ENCODE results near the gene BMERB1. TPM values are rescaled to one million over a fixed set of nuclear protein-coding genes. Genes with fewer than 3 reads are reported as not detected.

The BMERB1 gene
- total RNA-seq, 2 donors from 2014 or later = 6.2 to 9.1 TPM

DNA sequence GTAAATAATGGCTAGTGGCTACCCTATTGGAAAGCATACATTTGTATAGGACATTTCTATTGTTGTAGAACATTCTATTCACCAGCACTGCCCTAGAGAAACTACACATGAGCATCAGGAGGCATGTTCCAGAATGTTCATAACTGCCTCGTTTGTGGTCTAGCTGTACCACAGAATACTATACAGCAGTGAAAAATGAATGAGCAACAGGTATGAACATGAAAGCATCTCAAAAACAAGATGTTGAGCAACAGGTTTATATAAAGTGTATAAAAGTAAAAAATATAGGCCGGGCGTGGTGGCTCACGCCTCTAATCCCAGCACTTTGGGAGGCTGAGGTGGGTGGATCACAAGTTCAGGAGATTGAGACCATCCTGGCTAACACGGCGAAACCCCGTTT lies 91.7 kb downstream of the BMERB1 start:
- H3K27ac ChIP-seq = no peak overlapping the region
- H3K9me3 ChIP-seq = no peaks in the 10 kb centered on the region
- no peaks in the 10 kb centered on the region for H3K27me3 ChIP-seq
- H3K9ac ChIP-seq (ENCODE audit: low read depth in 2 of 2, low read length in 2 of 2) = no peak overlapping the region
- intact Hi-C loops (cut with DNase I) = no loop called here
- DNase-seq = no peak
- no peaks in the 10 kb centered on the region for H3K36me3 ChIP-seq
- H3K4me1 ChIP-seq = no peaks in the 10 kb centered on the region
- TF ChIP-seq, protein P1, sequence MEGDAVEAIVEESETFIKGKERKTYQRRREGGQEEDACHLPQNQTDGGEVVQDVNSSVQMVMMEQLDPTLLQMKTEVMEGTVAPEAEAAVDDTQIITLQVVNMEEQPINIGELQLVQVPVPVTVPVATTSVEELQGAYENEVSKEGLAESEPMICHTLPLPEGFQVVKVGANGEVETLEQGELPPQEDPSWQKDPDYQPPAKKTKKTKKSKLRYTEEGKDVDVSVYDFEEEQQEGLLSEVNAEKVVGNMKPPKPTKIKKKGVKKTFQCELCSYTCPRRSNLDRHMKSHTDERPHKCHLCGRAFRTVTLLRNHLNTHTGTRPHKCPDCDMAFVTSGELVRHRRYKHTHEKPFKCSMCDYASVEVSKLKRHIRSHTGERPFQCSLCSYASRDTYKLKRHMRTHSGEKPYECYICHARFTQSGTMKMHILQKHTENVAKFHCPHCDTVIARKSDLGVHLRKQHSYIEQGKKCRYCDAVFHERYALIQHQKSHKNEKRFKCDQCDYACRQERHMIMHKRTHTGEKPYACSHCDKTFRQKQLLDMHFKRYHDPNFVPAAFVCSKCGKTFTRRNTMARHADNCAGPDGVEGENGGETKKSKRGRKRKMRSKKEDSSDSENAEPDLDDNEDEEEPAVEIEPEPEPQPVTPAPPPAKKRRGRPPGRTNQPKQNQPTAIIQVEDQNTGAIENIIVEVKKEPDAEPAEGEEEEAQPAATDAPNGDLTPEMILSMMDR (IDR thresholded peaks at IDR 0.05) = no peak
- H3K4me3 ChIP-seq = no peak overlapping the region

DNA sequence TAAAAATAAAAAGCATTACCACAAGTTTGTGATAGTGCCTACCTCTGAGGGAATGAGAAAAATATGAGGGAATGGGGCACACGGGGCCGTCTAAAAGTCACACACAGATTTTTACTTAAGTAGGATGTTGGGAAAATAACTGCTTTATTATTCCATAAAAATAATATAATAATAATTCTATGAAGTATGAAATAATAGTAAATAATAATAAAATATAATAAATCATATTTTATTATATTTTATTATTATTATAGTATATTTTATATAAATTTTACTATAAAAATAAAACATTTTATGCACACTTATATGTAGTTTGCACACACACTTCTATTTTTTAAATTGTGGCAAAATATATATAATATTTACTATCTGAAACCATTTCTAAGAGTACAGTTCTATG lies 92.3 kb downstream of the BMERB1 start:
- no peaks in the 10 kb centered on the region for H3K9me3 ChIP-seq
- TF ChIP-seq, protein P1 (IDR thresholded peaks at IDR 0.05) = no peak
- no peak for DNase-seq
- intact Hi-C loops (cut with DNase I) = no loop called here
- H3K36me3 ChIP-seq = no peaks in the 10 kb centered on the region
- H3K4me3 ChIP-seq = no peak overlapping the region
- H3K9ac ChIP-seq (ENCODE audit: low read depth in 2 of 2, low read length in 2 of 2) = no peak overlapping the region
- no peak overlapping the region for H3K27ac ChIP-seq
- H3K27me3 ChIP-seq = no peaks in the 10 kb centered on the region
- no peaks in the 10 kb centered on the region for H3K4me1 ChIP-seq

DNA sequence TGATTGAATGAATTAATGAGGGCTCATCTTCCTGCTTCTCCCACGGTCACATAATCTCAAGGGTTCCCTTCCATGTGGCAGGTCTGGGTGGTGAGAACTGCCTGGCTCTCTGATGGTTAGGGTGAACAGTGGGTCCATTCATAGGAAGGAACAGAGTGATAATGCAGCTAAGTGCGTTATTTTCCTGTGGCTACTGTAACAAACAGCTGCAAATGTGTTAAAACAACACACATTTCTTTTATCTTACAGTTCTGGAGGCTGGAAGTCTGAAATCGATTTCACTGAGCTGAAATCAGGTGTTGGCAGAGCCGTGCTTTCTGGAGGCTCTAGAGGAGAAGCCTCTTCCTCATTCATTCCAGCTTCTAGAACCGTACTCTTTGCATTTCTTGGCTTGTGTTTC lies 95.3 kb downstream of the BMERB1 start:
- H3K27ac ChIP-seq = no peak overlapping the region
- intact Hi-C loops (cut with DNase I) = no loop called here

GRCh38 chr16:15530085-15530484 lies 95.7 kb downstream of the BMERB1 start:
- no peak for DNase-seq
- no peaks in the 10 kb centered on the region for H3K36me3 ChIP-seq

More for the DNA sequence above, 95.3 kb downstream of the BMERB1 start:
- no peak overlapping the region for H3K9ac ChIP-seq (ENCODE audit: low read depth in 2 of 2, low read length in 2 of 2)
- no peaks in the 10 kb centered on the region for H3K36me3 ChIP-seq
- no peaks in the 10 kb centered on the region for H3K4me1 ChIP-seq
- H3K4me3 ChIP-seq = no peak overlapping the region
- no peaks in the 10 kb centered on the region for H3K9me3 ChIP-seq
- no peak for DNase-seq
- TF ChIP-seq, protein P1 (IDR thresholded peaks at IDR 0.05) = no peak
- no peaks in the 10 kb centered on the region for H3K27me3 ChIP-seq

GRCh38 chr16:15532825-15533224 lies 98.4 kb downstream of the BMERB1 start:
- H3K36me3 ChIP-seq = no peaks in the 10 kb centered on the region
- intact Hi-C loops (cut with DNase I) = no loop called here
- H3K4me1 ChIP-seq = no peaks in the 10 kb centered on the region
- H3K9ac ChIP-seq (ENCODE audit: low read depth in 2 of 2, low read length in 2 of 2) = no peak overlapping the region
- H3K9me3 ChIP-seq = no peaks in the 10 kb centered on the region
- TF ChIP-seq, protein P1 (IDR thresholded peaks at IDR 0.05) = no peak
- DNase-seq = no peak
- H3K27me3 ChIP-seq = no peaks in the 10 kb centered on the region
- H3K4me3 ChIP-seq = no peak overlapping the region
- no peak overlapping the region for H3K27ac ChIP-seq

More at GRCh38 chr16:15530085-15530484, 95.7 kb downstream of the BMERB1 start:
- TF ChIP-seq, protein P1 (IDR thresholded peaks at IDR 0.05) = no peak
- Histone ChIP-seq H3K4me1 (no peaks in the 10 kb centered on the region), H3K9me3 (no peaks in the 10 kb centered on the region), H3K4me3 (no peak overlapping the region), H3K27ac (no peak overlapping the region), H3K27me3 (no peaks in the 10 kb centered on the region), H3K9ac (ENCODE audit: low read depth in 2 of 2, low read length in 2 of 2) (no peak overlapping the region)
- intact Hi-C loops (cut with DNase I) = no loop called here

GRCh38 chr16:15533386-15533785 lies 99.0 kb downstream of the BMERB1 start:
- no peaks in the 10 kb centered on the region for H3K4me1 ChIP-seq

More at GRCh38 chr16:15533386-15533785, 99.0 kb downstream of the BMERB1 start:
- Histone ChIP-seq H3K36me3 (no peaks in the 10 kb centered on the region), H3K4me3 (no peak overlapping the region), H3K27me3 (no peaks in the 10 kb centered on the region), H3K9me3 (no peaks in the 10 kb centered on the region), H3K27ac (no peak overlapping the region), H3K9ac (ENCODE audit: low read depth in 2 of 2, low read length in 2 of 2) (no peak overlapping the region)
- DNase-seq = no peak
- intact Hi-C loops (cut with DNase I) = no loop called here
- TF ChIP-seq, protein P1 (IDR thresholded peaks at IDR 0.05) = no peak

All from colonic mucosa (tissue), 4 donors.